HL-60/S4 treated with phorbol 12-myristate 13-acetate at 8.2 ng/mL for 4 days and 3 days (cell line): ENCODE results near the gene ERRFI1.

Experiments used
- in situ Hi-C: fragments of 300-500 bp; cut with MboI; formaldehyde crosslinking; loops from 2 replicates; pipeline ENCODE4 v1.15.0; 2022; ENCODE audit warnings: low sequenced_read_pairs

The ERRFI1 gene

DNA sequence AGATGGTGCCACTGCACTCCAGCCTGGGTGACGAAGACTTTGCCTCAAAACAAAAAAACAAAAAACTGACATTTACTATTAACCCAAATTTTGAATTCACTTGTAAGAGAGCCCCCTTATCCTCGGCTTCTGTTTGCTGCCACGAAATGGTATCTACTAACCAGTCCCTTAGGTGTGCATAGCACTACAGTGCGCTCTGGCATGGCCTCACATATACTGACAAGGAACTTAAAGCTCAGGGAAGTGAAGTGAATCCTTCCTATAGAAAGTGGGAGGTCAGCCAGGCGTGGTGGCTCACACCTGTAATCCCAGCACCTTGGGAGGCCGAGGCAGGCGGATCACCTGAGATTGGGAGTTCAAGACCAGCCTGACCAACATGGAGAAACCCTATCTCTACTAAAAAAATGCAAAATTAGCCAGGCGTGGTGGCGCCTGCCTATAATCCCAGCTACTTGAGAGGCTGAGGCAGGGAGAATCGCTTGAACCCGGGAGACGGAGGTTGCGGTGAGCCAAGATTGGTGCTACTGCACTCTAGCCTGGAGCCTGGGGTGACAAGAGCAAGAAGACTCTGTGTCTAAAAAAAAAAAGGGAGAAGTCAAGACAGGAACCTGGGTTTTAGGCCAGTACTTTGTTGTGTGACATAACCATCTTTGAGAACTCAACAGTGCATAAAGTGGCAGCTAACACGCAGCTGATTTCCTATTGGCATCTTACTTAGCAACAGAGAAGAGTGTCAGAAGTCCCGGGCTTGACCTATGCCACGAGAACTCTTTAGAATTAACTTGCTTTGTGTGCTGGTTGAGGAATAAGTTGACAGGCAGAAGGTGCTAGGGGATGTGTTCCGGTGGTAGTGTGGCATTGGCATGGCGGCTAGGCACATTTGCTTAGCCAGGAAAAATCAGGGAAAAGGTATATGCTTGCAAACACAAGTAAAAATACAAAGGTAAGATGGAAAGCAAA is 16.8 kb downstream of the ERRFI1 start:
- in situ Hi-C loops: loop anchor here (10.0 kb wide), 1 partner anchor 305 kb away; the partner anchor contains the start of gene SLC45A1

DNA sequence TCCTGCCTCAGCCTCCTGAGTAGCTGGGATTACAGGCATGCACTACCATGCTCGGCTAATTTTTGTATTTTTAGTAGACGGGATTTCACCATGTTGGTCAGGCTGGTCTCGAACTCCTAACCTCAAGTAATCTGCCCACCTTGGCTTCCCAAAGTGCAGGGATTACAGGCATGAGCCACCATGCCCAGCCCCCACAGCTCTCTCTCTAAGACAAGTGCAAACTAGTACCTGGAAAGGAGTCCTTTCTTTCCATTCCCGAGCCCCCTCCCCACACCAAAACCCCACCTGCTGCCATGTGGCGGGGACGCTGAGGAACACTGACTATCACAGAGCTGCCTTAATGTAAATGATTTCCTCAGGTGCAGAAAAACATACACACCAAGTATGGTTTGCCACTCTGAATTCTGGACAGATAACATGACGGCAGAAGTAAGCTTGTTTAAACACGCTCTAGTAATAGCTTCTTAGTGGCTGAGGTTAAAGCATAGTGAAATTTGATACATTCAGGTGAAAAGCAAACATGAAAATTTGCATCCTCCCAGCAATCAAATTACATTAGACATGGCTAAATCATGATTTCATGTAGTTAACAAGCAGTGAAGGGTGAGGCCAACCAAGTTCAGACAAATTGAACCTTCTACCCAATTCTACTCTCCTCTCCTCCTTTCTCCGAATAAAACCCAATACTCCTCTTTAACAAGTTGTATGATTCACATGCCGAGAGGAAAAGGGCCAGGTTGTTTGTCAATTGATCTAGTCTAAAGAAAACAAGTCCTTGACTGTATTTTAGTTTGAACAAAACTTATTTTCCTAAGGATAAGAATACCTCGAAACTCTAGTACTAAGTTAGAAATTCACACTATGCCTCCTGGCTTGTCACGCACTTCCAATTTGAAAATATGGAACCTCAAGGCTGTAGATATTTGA is 19.8 kb downstream of the ERRFI1 start:
- in situ Hi-C loops: no loop called here

- in situ Hi-C loops: no loop called here
These were observed 21.1 kb downstream of the ERRFI1 start for GRCh38 chr1:8004803-8005573.

DNA sequence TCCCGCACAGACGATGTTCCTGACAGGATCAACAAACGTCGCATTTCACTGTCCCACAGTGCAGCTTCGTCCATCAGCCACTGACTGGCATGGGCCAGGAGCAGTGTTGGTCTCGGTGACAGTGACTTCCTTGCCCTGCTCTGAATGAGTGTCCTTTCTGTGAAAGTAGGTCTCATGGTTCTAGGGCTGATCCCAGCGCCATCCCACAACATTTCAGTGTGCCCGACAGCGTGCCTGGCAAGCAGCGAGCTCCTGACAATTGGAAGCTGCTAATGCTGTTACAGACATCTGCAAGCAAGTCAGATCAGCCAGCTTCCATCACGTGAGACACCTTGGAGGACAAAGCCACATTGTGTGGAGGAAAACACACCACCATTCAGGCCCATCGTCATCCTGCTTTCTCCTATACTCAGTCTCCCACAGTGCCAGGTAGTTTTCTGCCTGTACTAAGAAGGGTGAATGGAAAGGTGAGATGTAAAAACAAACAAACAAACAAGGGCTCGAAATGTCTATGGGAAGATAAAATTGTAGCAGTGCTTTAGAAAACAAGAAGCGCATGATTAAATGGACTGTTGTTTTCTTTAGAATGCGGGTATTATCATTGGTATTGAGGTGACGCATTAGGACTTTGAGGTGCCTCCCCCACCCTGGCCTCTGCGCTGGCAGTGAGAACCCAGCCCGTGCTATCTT is 21.9 kb downstream of the ERRFI1 start:
- in situ Hi-C loops: no loop called here

DNA sequence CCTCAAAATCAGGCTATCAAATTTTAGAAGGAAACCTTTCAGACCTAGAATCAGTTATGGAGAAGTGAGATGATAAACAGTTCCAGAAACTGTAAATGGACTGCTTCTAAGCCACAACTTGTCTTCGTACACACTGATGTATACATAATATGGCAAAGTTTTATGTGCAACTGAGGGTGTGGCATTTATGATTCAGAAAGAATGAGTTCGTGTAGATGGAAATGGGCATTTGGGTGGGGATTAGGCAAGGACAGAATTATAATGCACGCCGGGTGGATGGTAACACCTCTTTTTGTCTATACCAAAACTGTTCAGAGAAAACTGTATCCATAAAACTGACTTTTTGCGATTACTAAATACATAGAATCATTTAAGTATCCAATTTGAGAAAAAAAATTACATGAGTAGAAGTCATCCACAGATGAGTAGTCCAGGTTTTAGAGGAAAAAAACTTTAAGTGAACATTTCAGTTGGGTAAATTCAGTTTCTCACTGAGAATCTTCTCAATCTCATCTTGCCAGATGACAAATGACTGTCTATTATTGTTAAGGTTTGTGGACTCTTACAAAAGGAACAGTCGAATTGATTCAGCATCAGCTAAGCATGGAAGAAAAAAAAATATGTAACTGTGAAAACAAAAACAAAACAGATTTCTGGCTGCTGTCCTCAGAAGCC is 22.5 kb downstream of the ERRFI1 start:
- in situ Hi-C loops: no loop called here

DNA sequence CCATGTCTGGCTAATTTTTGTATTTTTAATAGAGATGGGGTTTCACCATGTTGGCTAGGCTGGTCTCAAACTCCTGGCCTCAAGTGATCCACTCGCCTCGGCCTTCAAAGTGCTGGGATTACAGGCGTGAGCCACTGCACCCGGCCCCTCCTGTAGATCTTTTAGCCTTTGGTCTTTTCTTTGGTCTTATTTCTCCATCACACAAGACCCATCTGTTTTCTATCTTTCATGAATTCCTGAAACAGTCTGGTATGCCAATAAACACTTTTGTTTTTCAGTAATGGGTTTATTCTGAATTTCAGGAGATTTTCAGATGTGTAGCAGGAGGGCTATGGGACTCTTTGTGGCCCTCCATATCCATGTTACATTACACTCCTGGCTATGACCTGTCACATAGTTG is 23.2 kb downstream of the ERRFI1 start:
- in situ Hi-C loops: no loop called here

DNA sequence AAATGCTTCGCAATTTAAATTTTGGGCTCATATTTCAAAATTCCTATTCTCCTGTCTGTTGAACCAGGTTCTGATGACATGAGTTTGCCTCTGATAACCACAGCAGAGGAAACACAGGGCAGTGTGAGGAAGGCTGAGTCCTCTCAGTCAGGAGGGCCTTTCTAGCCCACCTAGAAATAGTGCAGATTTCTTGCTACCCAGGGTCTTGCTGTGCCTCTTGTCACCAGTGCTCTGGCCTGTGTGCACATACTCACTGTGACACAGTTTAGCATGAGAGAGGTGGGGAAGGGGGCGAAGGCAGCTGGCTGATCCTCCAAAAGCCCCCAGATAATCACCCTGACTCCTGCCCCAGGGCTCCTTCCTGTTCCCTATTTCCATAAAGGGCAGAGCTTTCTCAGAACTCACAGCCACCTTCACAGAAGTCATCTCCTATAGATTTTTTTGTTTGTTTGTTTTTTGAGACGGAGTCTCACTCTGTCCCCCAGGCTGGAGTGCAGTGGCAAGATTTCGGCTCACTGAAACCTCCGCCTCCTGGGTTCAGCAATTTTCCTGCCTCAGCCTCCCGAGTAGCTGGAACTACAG is 23.7 kb downstream of the ERRFI1 start:
- in situ Hi-C loops: no loop called here

DNA sequence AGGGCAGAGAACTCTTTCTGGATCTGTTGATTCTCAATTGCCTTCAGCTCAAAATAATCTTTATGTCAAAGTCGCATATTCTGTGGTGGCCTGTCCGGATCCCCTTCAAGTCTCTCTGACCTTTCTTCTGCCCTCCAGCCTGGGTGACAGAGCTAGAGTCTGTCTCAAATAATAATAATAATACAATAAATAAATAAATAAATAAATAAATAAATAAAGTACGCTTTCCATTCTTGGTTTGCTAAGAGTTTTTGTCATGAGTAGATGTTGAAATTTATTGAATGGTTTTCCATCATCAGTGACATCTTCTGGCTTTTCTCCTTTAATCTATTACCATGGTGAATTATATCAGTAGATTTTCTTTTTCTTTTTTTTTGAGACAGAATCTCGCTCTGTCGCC is 30.7 kb downstream of the ERRFI1 start:
- in situ Hi-C loops: no loop called here

DNA sequence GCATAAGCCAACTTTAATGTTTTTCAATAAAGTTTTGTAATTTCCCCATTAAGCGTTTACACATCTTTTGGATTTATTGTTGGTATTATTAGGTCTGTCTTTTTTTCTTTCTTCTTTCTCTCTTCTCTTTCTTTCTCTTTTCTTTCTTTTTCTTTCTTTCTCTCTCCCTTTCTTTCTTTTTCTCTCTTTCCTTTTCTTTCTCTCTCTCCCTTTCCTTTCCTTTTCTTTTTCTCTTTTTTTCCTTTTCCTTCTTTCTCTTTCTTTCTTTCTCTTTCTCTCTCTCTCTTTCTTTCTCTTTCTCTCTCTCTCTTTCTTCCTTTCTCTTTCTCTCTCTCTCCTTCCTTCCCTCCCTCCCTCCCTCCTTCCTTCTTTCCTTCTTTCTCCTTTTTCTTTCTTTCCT is 31.3 kb downstream of the ERRFI1 start:
- in situ Hi-C loops: no loop called here

DNA sequence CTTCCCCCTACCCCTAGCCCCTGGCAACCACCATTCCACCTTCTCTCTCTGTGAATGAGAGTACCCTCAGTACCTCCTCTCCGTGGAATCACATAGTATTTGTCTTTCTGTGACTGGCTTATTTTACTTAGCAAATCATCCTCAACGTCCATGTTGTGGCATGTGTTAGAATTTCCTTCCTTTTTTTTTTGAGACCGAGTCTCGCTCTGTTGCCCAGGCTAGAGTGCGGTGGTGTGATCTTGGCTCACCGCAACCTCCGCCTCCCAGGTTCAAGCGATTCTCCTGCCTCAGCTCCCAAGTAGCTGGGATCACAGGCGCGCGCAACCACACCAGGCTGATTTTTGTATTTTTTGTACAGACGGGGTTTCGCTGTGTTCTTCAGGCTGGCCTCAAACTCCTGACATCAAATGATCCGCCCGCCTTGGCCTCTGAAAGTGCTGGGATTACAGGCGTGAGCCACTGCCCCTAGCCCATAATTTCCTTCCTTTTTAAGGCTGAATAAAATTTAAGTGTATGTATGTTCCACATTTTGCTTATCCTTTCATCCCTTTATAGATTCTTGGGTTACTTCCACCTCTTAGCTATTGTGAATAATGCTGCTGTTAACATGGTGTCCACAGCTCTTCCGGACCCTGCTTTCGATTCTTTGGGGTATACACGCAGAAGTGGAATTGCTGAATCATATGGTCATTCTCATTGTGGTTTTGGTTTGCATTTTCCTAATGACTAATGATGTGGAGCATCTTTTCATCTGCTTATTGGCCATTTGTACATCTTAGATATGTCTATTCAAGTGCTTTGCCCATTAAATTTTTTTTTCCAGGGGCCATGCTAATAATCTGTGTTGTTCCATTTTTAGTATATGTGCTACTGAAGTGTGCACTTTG is 32.3 kb downstream of the ERRFI1 start:
- in situ Hi-C loops: no loop called here

- in situ Hi-C loops: no loop called here
These were observed 33.2 kb downstream of the ERRFI1 start for GRCh38 chr1:7992885-7993284.

- in situ Hi-C loops: no loop called here
These were observed 34.3 kb downstream of the ERRFI1 start for GRCh38 chr1:7991504-7992440.

GRCh38 chr1:7989762-7990428 is 36.2 kb downstream of the ERRFI1 start:
- in situ Hi-C loops: no loop called here

- in situ Hi-C loops: no loop called here
These were observed 37.5 kb downstream of the ERRFI1 start for GRCh38 chr1:7988576-7988975.

DNA sequence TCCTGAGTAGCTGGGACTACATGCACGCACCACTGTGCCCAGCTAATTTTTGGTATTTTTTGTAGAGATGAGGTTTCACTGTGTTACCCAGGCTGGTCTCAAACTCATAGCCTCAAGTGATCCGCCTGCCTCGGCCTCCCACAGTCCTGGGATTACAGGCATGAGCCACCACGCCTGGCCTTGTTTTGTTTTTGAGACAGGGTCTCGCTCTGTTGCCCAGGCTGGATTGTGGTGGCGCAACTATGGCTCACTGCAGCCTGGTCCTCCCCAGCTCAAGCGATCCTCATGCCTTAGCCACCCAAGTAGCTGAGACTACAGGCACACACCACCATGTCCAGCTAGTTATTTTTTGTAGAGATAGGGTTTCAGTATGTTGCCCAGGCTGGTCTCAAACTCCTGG is 38.6 kb downstream of the ERRFI1 start:
- in situ Hi-C loops: no loop called here

DNA sequence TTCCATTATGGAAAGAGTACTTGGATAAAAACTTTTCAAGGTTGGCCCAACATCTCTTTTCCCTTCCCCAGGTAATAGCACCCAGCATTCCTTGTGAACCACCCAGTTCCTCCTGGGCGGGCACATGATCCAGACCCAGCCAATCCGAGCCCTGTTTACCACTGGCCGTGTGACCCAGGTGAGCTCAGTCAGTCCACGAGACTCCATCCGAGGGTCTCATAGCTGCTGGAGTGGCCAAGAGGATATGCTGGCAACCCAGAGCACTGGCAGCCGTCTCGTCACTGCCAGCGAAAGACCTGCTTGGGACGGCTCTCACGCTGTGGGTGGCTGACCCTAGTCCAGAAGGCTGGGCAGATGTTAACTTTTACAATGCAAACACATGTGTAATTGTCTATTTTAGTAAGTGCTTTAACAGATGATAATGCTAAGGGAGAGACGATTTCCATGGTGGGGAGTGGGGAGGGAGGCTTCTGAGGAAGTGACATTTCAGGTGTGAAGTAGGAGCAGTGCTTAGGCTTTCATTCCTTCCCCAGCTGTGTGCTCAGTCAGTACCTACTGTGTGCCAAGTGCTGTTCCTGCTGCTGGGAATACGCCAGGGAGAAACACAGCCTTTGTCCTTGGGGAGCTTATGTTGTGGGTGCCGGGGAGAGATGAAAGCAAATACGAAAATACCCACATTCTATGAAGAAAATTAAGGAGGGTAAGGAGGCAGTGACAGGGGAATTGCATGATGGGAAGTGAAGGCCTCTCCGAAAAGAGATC is 40.1 kb downstream of the ERRFI1 start:
- in situ Hi-C loops: no loop called here
